Hindlimb muscle (tissue), 1 donor: ENCODE results near the gene BTBD8. TPM values are rescaled to one million over a fixed set of nuclear protein-coding genes. Genes with fewer than 3 reads are reported as not detected.

Source experiments
- DNase-seq: peaks from one replicate; pipeline ENCODE4 v3.0.0-alpha.2; 2013
- polyA plus RNA-seq: library from polyadenylated mRNA; unstranded; fragments of 120-200 nt; gene quantifications from one replicate; pipeline ENCODE4 v1.2.1, GENCODE V29; 2013; ENCODE audit not compliant: insufficient read length

The BTBD8 gene
- polyA plus RNA-seq, 1 donor = 4.4 TPM

GRCh38 chr1:92194511-92194910, 114.4 kb downstream of the BTBD8 start:
- no peak for DNase-seq

GRCh38 chr1:92201973-92202372, 121.8 kb downstream of the BTBD8 start:
- no peak for DNase-seq

GRCh38 chr1:92203105-92203504, 123.0 kb downstream of the BTBD8 start:
- DNase-seq = no peak

GRCh38 chr1:92210701-92211100, 130.6 kb downstream of the BTBD8 start:
- no peak for DNase-seq

GRCh38 chr1:92211166-92211565, 131.0 kb downstream of the BTBD8 start:
- DNase-seq = no peak

GRCh38 chr1:92217721-92218120, 137.6 kb downstream of the BTBD8 start, which contains the start of gene C1orf146:
TSS of gene C1orf146 (plus strand) at chr1:92217915. CDS start at chr1:92231421, 13,506 bp downstream.
- no peak for DNase-seq

GRCh38 chr1:92218559-92218958, 138.4 kb downstream of the BTBD8 start:
- no peak for DNase-seq

GRCh38 chr1:92219028-92219427, 138.9 kb downstream of the BTBD8 start:
- DNase-seq = no peak

GRCh38 chr1:92228401-92228800, 148.3 kb downstream of the BTBD8 start:
- DNase-seq = no peak

GRCh38 chr1:92230736-92231135, 150.6 kb downstream of the BTBD8 start:
- DNase-seq = no peak

Other genes starting within 250 kb of the BTBD8 start
- gene TGFBR3, start 194.2 kb upstream of the BTBD8 start, polyA plus RNA-seq = 32.2 TPM
- gene BRDT, start 130.9 kb upstream of the BTBD8 start, polyA plus RNA-seq = 0.37 TPM
- gene EPHX4, start 50.4 kb upstream of the BTBD8 start, polyA plus RNA-seq = 0.93 TPM
- gene SETSIP, start 4.9 kb upstream of the BTBD8 start, polyA plus RNA-seq = not detected
- gene C1orf146, start 137.6 kb downstream of the BTBD8 start, polyA plus RNA-seq = not detected
- 11.9 TPM for gene GLMN, start 218.6 kb downstream of the BTBD8 start, polyA plus RNA-seq
- 16.6 TPM for gene RPAP2, start 218.7 kb downstream of the BTBD8 start, polyA plus RNA-seq